GM18867 (cell line): ENCODE data around the gene FGF22.

Source experiments
- ATAC-seq: cut with Tn5 transposase; IDR thresholded peaks from one replicate; pipeline ENCODE4 v1.9.1; 2021; ENCODE audit warnings: mild to moderate bottlenecking, moderate library complexity; ENCODE audit not compliant: unreplicated experiment

FGF22 gene

GRCh38 chr19:676339-677105 is 36.8 kb downstream of the FGF22 start, which contains the start of gene FSTL3:
TSS of gene FSTL3 (plus strand) at chr19:676392. CDS start at chr19:676424, 32 bp downstream.
- no peak for ATAC-seq

- ATAC-seq = no peak
Measured at GRCh38 chr19:677201-677600, 37.5 kb downstream of the FGF22 start.

- ATAC-seq = no peak
Measured at GRCh38 chr19:677601-678436, 38.1 kb downstream of the FGF22 start.

- ATAC-seq = no peak
Measured at GRCh38 chr19:678791-679388, 39.2 kb downstream of the FGF22 start.

GRCh38 chr19:679418-680286 is 40.0 kb downstream of the FGF22 start:
- ATAC-seq = peak; percentile 18

GRCh38 chr19:680287-681028 is 40.8 kb downstream of the FGF22 start:
- peak; percentile 71 for ATAC-seq

GRCh38 chr19:681029-682019 is 41.6 kb downstream of the FGF22 start:
- no peak for ATAC-seq

GRCh38 chr19:682678-683320 is 43.1 kb downstream of the FGF22 start:
- no peak for ATAC-seq

GRCh38 chr19:685454-685931 is 45.8 kb downstream of the FGF22 start:
- ATAC-seq = no peak

- ATAC-seq = no peak
Measured at GRCh38 chr19:686589-687297, 47.1 kb downstream of the FGF22 start.

GRCh38 chr19:687569-688166 is 48.0 kb downstream of the FGF22 start:
- no peak for ATAC-seq

GRCh38 chr19:688214-688613 is 48.5 kb downstream of the FGF22 start:
- no peak for ATAC-seq

GRCh38 chr19:688992-689391 is 49.3 kb downstream of the FGF22 start:
- no peak for ATAC-seq

GRCh38 chr19:690203-690602 is 50.5 kb downstream of the FGF22 start:
- no peak for ATAC-seq
